GM19463 (cell line): ENCODE measurements around the gene TPH1.

ENCODE experiments used
- ATAC-seq: cut with Tn5 transposase; IDR thresholded peaks from one replicate; pipeline ENCODE4 v1.9.1; 2021; ENCODE audit warnings: mild to moderate bottlenecking, moderate library complexity; ENCODE audit not compliant: unreplicated experiment

The TPH1 gene

GRCh38 chr11:18046116-18046777 lies at the start of gene TPH1:
TSS of gene TPH1 (minus strand) at chr11:18046269. CDS start at chr11:18040762, 5,507 bp downstream.
- no peak for ATAC-seq

- ATAC-seq, result no peak
These were observed 47.9 kb upstream of the TPH1 start for GRCh38 chr11:18093959-18094358.

- no peak for ATAC-seq
These were observed 45.7 kb upstream of the TPH1 start for GRCh38 chr11:18091731-18092130.

- ATAC-seq, result no peak
These were observed 42.9 kb upstream of the TPH1 start for GRCh38 chr11:18088966-18089365.

GRCh38 chr11:18088366-18088765 lies 42.3 kb upstream of the TPH1 start:
- ATAC-seq, result no peak

- no peak for ATAC-seq
These were observed 35.5 kb upstream of the TPH1 start for GRCh38 chr11:18081551-18081950.

- ATAC-seq, result no peak
These were observed 34.4 kb upstream of the TPH1 start for GRCh38 chr11:18080451-18080850.

GRCh38 chr11:18078909-18079308 lies 32.8 kb upstream of the TPH1 start:
- ATAC-seq, result no peak

- no peak for ATAC-seq
These were observed 29.4 kb upstream of the TPH1 start for GRCh38 chr11:18075444-18075843.

GRCh38 chr11:18071098-18071705 lies 25.1 kb upstream of the TPH1 start:
- no peak for ATAC-seq

GRCh38 chr11:18067372-18067771 lies 21.3 kb upstream of the TPH1 start:
- no peak for ATAC-seq

- ATAC-seq, result no peak
These were observed 20.6 kb upstream of the TPH1 start for GRCh38 chr11:18066626-18067025.

GRCh38 chr11:18065572-18065971 lies 19.5 kb upstream of the TPH1 start:
- no peak for ATAC-seq

- no peak for ATAC-seq
These were observed 18.5 kb upstream of the TPH1 start for GRCh38 chr11:18064450-18065054.

GRCh38 chr11:18063862-18064434 lies 17.9 kb upstream of the TPH1 start:
- ATAC-seq, result no peak

- no peak for ATAC-seq
These were observed 17.1 kb upstream of the TPH1 start for GRCh38 chr11:18063125-18063524.

GRCh38 chr11:18061351-18061750 lies 15.3 kb upstream of the TPH1 start:
- no peak for ATAC-seq

- peak; percentile 61 for ATAC-seq
These were observed 10.6 kb upstream of the TPH1 start for GRCh38 chr11:18056561-18057181.

GRCh38 chr11:18054511-18055103 lies 8.5 kb upstream of the TPH1 start:
- no peak for ATAC-seq

GRCh38 chr11:18050848-18051247 lies 4.8 kb upstream of the TPH1 start:
- ATAC-seq, result no peak

GRCh38 chr11:18036456-18036855 lies 9.6 kb downstream of the TPH1 start:
- no peak for ATAC-seq
